Testis (tissue), 5 donors: ENCODE results near the gene BRI3BP. TPM values are rescaled to one million over a fixed set of nuclear protein-coding genes. Genes with fewer than 3 reads are reported as not detected.

ENCODE experiments used
- DNase-seq: peaks from one replicate; pipeline ENCODE4 v3.0.0-alpha.2; 2019
- H3K27ac ChIP-seq, 2 donors: fragments of 200-600 bp; sonication (generic); one replicate each; pipeline ENCODE4 v1.5.1; 2019
- H3K27me3 ChIP-seq: fragments of 200-600 bp; sonication (generic); one replicate; pipeline ENCODE4 v1.5.1; 2019
- H3K36me3 ChIP-seq: fragments of 200-600 bp; sonication (generic); one replicate; pipeline ENCODE4 v1.5.1; 2017; ENCODE audit warnings: low read depth; ENCODE audit errors: missing control alignments
- H3K4me1 ChIP-seq: fragments of 200-600 bp; sonication (generic); one replicate; pipeline ENCODE4 v1.5.1; 2019
- H3K4me3 ChIP-seq, 2 donors: fragments of 200-600 bp; sonication (generic); one replicate each; pipeline ENCODE4 v1.5.1; 2017 to 2019
- H3K9me3 ChIP-seq: fragments of 200-600 bp; sonication (generic); one replicate; pipeline ENCODE4 v1.5.1; 2017
- POLR2A ChIP-seq: fragments of 450-650 bp; IDR thresholded peaks from one replicate; pipeline ENCODE4 v1.6.1; 2017; ENCODE audit warnings: antibody characterized with exemption, mild to moderate bottlenecking, moderate library complexity
- WGBS, 2 donors: methylation state at CpG; one replicate each; pipeline ENCODE4 v1.1.5; 2018; 5-methylcytosine and 5-hydroxymethylcytosine counted together
- intact Hi-C: fragments of 100-400 bp; cut with DNase I; formaldehyde crosslinking; loops from one replicate; pipeline ENCODE4 v1.15.1; 2023; ENCODE audit warnings: low total_unique reads
- long read RNA-seq, 2 donors: transcript quantifications; one replicate each; lab custom pipeline, GENCODE V29; 2026
- polyA plus RNA-seq: library from polyadenylated mRNA; stranded (reverse); fragments of 350-450 nt; fragmentation: Illumina TruSeq; extraction: RNeasy Lipid Tissue Mini Kit (QIAGEN cat#74804); gene quantifications from one replicate; pipeline ENCODE4 v1.2.3, GENCODE V29; 2014; ENCODE audit warnings: low read depth, low replicate concordance; ENCODE audit not compliant: insufficient read depth
- total RNA-seq, 2 donors: library from RNA; depleted of rRNA; stranded (reverse); fragments of >200 nt; gene quantifications; one replicate each; pipeline ENCODE4 v1.2.3, GENCODE V29; 2016
- TF ChIP-seq, protein P1 (sequence below), 3 experiments: fragments of 450-650 bp in 2 of 3; fragments of 200-600 bp in 1 of 3; sonication (generic) in 1 of 3; IDR thresholded peaks; one replicate each; pipeline ENCODE4 v1.5.1; 2016 to 2019; ENCODE audit warnings: antibody characterized with exemption in 3 of 3, mild to moderate bottlenecking in 2 of 3, moderate library complexity in 1 of 3

Gene BRI3BP, protein sequence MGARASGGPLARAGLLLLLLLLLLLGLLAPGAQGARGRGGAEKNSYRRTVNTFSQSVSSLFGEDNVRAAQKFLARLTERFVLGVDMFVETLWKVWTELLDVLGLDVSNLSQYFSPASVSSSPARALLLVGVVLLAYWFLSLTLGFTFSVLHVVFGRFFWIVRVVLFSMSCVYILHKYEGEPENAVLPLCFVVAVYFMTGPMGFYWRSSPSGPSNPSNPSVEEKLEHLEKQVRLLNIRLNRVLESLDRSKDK
- 1 to 10 TPM; 3.5 to 3.8 TPM for total RNA-seq
- polyA plus RNA-seq: 3.5 TPM
- long read RNA-seq, donor 1, full-length matches to known transcripts: 1 of 1 reads
- long read RNA-seq, donor 1, partial matches to known transcripts: 0 of 1 reads
- long read RNA-seq, donor 1, other reads (novel, unspliced or antisense): 0 of 1 reads
- long read RNA-seq, donor 2, full-length matches to known transcripts: 1 of 1 reads
- long read RNA-seq, donor 2, partial matches to known transcripts: 0 of 1 reads
- long read RNA-seq, donor 2, other reads (novel, unspliced or antisense): 0 of 1 reads

DNA sequence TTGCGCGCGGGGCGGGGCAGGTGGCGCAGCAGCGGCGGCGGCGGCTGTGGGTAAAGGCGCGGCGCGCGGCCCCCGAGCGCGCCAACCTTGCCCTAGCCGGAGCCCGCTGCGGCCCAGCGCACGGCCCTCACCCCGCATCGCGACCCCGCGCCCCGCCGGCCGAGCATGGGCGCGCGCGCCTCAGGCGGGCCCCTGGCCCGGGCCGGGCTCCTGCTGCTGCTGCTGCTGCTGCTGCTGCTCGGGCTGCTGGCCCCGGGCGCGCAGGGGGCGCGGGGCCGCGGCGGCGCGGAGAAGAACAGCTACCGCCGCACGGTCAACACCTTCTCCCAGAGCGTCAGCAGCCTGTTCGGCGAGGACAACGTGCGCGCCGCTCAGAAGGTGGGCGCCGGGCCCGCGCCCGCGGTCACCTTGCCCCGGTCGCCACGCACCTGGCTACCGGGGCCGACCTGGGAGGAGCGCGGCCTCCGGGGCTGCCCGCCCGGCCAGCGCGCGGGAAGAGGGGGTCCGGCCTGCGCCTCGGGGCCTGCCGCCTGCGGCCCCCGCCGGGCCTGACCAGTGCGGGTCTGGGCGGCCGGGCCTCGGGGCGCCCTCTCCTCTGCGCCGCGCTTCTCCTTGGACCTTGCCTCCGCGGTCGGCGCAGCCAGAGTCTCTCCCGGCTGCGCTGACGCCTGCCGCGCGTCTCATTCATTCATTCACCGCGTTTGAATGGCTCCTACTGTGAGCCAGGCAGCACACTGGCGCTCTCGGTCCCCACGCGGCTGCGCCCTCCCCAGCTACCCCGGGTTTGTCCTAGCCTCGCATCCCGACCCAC lies at the start of gene BRI3BP:
Gene BRI3BP (plus strand): TSS at position 20 of the 811 bp plus-strand sequence. CDS start 146 bp downstream, at position 166.
- WGBS, 2 donors: 1% methylated on average over 30 to 55 of the region's 112 CpGs
- Histone ChIP-seq H3K4me3 (peak within 1 kb of the TSS; percentile 49 to 56), H3K9me3 (no peaks in the 10 kb centered on the region), H3K4me1 (peaks cover 3% of the 10 kb centered on the region), H3K27me3 (no peaks in the 10 kb centered on the region), H3K36me3 (no peaks in the 10 kb centered on the region), H3K27ac (no peak within 1 kb of the TSS)
- no peak for TF ChIP-seq POLR2A
- TF ChIP-seq, protein P1, sequence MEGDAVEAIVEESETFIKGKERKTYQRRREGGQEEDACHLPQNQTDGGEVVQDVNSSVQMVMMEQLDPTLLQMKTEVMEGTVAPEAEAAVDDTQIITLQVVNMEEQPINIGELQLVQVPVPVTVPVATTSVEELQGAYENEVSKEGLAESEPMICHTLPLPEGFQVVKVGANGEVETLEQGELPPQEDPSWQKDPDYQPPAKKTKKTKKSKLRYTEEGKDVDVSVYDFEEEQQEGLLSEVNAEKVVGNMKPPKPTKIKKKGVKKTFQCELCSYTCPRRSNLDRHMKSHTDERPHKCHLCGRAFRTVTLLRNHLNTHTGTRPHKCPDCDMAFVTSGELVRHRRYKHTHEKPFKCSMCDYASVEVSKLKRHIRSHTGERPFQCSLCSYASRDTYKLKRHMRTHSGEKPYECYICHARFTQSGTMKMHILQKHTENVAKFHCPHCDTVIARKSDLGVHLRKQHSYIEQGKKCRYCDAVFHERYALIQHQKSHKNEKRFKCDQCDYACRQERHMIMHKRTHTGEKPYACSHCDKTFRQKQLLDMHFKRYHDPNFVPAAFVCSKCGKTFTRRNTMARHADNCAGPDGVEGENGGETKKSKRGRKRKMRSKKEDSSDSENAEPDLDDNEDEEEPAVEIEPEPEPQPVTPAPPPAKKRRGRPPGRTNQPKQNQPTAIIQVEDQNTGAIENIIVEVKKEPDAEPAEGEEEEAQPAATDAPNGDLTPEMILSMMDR (IDR thresholded peaks at IDR 0.05): no peak
- intact Hi-C loops: no loop called here
- peak; percentile 64 for DNase-seq

DNA sequence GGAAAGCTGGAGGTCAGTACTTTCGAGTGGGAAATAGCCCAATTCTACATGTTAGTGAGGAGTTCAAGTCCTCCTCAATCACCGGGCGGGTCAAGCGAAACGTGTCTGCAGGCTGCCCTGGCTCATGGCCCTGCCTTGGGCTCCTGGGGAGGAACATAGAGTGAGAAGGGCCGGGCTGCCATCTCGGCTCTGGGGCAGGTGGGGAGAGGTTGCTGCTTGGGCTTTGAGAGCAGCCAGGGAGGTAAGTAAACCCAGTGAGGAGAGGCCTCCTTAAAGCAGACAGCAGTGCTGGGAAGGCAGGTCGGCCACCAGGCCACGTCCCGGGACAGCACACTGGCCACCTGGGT lies 47.0 kb upstream of the BRI3BP start:
- Histone ChIP-seq H3K4me3 (no peak overlapping the region), H3K9me3 (no peaks in the 10 kb centered on the region), H3K27me3 (no peaks in the 10 kb centered on the region), H3K4me1 (no peaks in the 10 kb centered on the region), H3K27ac (no peak overlapping the region), H3K36me3 (no peaks in the 10 kb centered on the region)
- WGBS, 2 donors: 79 to 90% methylated on average over 5 to 10 of the region's 10 CpGs
- TF ChIP-seq, protein P1 (IDR thresholded peaks at IDR 0.05): no peak
- TF ChIP-seq POLR2A: no peak
- DNase-seq: no peak
- intact Hi-C loops: no loop called here

DNA sequence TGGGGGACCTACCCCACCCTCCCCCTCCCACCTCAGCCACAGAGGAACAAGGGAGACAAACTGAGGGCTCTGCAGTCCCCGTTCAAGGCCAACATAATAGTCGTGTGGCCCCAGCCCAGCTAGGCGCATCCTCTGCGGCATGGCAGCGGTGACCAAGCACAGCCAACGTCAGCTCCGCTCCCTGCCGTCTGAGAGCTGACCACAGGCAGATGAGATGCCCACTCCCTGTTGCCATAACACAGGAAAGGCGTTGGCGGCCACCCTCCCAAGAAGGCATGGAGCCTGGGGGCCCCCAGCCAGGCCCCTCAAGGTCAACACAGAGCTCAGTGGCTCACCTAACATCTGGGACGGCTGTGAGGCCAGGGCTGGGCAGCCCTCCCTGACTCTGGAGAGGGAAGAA lies 46.4 kb upstream of the BRI3BP start:
- no peaks in the 10 kb centered on the region for H3K27me3 ChIP-seq
- no peak overlapping the region for H3K27ac ChIP-seq
- intact Hi-C loops: no loop called here
- H3K36me3 ChIP-seq: no peaks in the 10 kb centered on the region
- DNase-seq: no peak
- TF ChIP-seq, protein P1 (IDR thresholded peaks at IDR 0.05): no peak
- TF ChIP-seq POLR2A: no peak
- WGBS, 2 donors: 90 to 93% methylated on average over 5 to 9 of the region's 11 CpGs
- no peak overlapping the region for H3K4me3 ChIP-seq
- H3K9me3 ChIP-seq: no peaks in the 10 kb centered on the region
- no peaks in the 10 kb centered on the region for H3K4me1 ChIP-seq

DNA sequence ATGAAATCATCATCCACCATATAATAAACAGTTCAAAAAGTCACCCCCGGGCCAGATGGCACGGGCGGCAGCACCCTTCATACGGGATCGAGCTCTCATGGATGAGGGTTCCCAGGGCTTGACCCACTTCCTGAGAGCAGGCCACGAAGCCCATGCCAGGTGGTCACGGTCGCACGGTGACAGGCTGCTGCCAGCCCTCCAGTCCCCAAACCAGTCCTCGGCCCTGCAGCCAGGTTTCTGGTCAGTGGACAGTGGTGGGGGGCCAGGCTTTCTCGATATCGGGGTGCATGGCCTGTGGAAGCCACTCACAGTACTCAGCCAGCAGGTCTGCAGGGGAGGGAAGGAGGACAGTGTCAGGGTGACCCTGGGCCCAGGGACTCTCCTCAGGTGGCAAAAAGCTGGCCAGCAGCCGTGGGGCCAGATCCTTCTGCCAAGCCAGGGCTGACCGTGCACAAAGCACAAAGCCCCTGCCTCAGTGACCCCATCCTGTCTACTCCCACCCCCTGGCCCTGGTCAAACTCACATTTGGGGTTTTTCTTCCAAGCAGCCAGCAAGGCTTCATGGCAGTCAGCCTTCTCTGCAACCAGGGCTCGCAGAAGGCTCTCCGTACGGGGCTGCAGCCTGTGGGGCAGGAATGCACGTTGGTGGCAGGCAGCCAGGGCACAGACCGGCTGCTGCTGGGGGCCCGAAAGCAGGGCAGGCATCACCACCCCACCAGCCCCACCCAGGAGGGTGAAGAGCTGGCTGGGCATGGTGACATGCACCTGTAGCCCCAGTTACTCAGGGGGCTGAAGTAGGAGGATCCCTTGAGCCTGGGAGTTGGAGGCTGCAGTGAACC lies 45.7 kb upstream of the BRI3BP start:
- H3K9me3 ChIP-seq: no peaks in the 10 kb centered on the region
- H3K27ac ChIP-seq: no peak overlapping the region
- no peaks in the 10 kb centered on the region for H3K27me3 ChIP-seq
- H3K4me1 ChIP-seq: no peaks in the 10 kb centered on the region
- no peak overlapping the region for H3K4me3 ChIP-seq
- intact Hi-C loops: no loop called here
- DNase-seq: no peak
- TF ChIP-seq POLR2A: no peak
- TF ChIP-seq, protein P1 (IDR thresholded peaks at IDR 0.05): no peak
- 82 to 91% methylated on average over 11 to 20 of the region's 20 CpGs for WGBS, 2 donors
- H3K36me3 ChIP-seq: no peaks in the 10 kb centered on the region
